Keratinocyte (primary cell): ENCODE measurements around the gene ZNF584. TPM values are rescaled to one million over a fixed set of nuclear protein-coding genes. Genes with fewer than 3 reads are reported as not detected.

ENCODE experiments used
- DNase-seq: peaks from one replicate; pipeline ENCODE4 v3.0.0-alpha.2; 2011; ENCODE audit warnings: low read depth, missing footprints, low spot score
- FAIRE-seq: peaks from 2 replicates; lab custom pipeline; 2011; peaks lifted over from hg19 to GRCh38; lab: Jason Lieb, UNC
- H2AFZ ChIP-seq: 2 replicates; pipeline ENCODE4 v1.6.0; 2012; ENCODE audit warnings: low read length, control low read depth, inconsistent platforms; ENCODE audit not compliant: control insufficient read depth
- H3K27ac ChIP-seq: 2 replicates; pipeline ENCODE4 v1.5.1; 2011; ENCODE audit warnings: low read length; ENCODE audit not compliant: control insufficient read depth, insufficient read depth
- H3K27me3 ChIP-seq: 3 replicates; pipeline ENCODE4 v1.6.0; 2011; ENCODE audit warnings: low read length; ENCODE audit not compliant: control insufficient read depth, insufficient read depth; ENCODE audit errors: extremely low read depth
- H3K36me3 ChIP-seq, 2 experiments: 2 replicates in 1 of 2; 3 replicates in 1 of 2; pipeline ENCODE4 v1.5.1; 2011; ENCODE audit warnings: low read length in 2 of 2, mild to moderate bottlenecking in 1 of 2; ENCODE audit not compliant: control insufficient read depth in 2 of 2, insufficient read depth in 2 of 2; ENCODE audit errors: extremely low read depth in 1 of 2
- H3K4me1 ChIP-seq: 3 replicates; pipeline ENCODE4 v1.5.1; 2011; ENCODE audit warnings: low read length; ENCODE audit not compliant: control insufficient read depth, insufficient read depth; ENCODE audit errors: extremely low read depth
- H3K4me2 ChIP-seq: 3 replicates; pipeline ENCODE4 v1.6.0; 2011; ENCODE audit warnings: low read depth, low read length; ENCODE audit not compliant: control insufficient read depth, insufficient read depth; ENCODE audit errors: extremely low read depth
- H3K4me3 ChIP-seq, 3 experiments: fragments of 200-600 bp in 1 of 3; sonication (generic) in 1 of 3; 2 replicates in 2 of 3; 3 replicates in 1 of 3; pipeline ENCODE4 v1.5.1; 2011 to 2016; ENCODE audit warnings: low read length in 3 of 3, mild to moderate bottlenecking in 3 of 3, control low read depth in 2 of 3, inconsistent platforms in 1 of 3, low read depth in 1 of 3, mixed read lengths in 1 of 3, mixed run types in 1 of 3, moderate library complexity in 1 of 3; ENCODE audit not compliant: control insufficient read depth in 2 of 3, insufficient read depth in 2 of 3; ENCODE audit errors: extremely low read depth in 1 of 3
- H3K79me2 ChIP-seq: 2 replicates; pipeline ENCODE4 v1.6.0; 2012; ENCODE audit warnings: low read length; ENCODE audit not compliant: control insufficient read depth, insufficient read depth
- H3K9ac ChIP-seq: 3 replicates; pipeline ENCODE4 v1.6.0; 2011; ENCODE audit warnings: low read length; ENCODE audit not compliant: control insufficient read depth, insufficient read depth; ENCODE audit errors: extremely low read depth
- H3K9me1 ChIP-seq: 3 replicates; pipeline ENCODE4 v1.6.0; 2011; ENCODE audit warnings: low read length; ENCODE audit not compliant: control insufficient read depth, insufficient read depth; ENCODE audit errors: extremely low read depth
- H3K9me3 ChIP-seq: 2 replicates; pipeline ENCODE4 v1.5.1; 2012; ENCODE audit warnings: low read depth, low read length; ENCODE audit not compliant: control insufficient read depth
- H4K20me1 ChIP-seq: 3 replicates; pipeline ENCODE4 v1.6.0; 2011; ENCODE audit warnings: low read length; ENCODE audit not compliant: control insufficient read depth, insufficient read depth; ENCODE audit errors: extremely low read depth
- CTCF ChIP-seq, 3 experiments: IDR thresholded peaks in 1 of 3; conservative IDR thresholded peaks in 1 of 3; optimal IDR thresholded peaks in 1 of 3; 2 replicates in 2 of 3; 3 replicates in 1 of 3; pipeline versions ENCODE3 to v1.5.1; 2011; ENCODE audit warnings: low read length in 3 of 3, mild to moderate bottlenecking in 3 of 3, moderate library complexity in 2 of 3, control low read depth in 1 of 3, inconsistent platforms in 1 of 3; ENCODE audit not compliant: insufficient read depth in 2 of 3; ENCODE audit errors: extremely low read depth in 1 of 3
- EZH2 ChIP-seq: IDR thresholded peaks from one replicate; pipeline ENCODE4 v1.6.1; 2012; ENCODE audit warnings: inconsistent platforms, mild to moderate bottlenecking, low read length, moderate library complexity
- dilution Hi-C: fragments of 300-500 bp; cut with MboI; formaldehyde crosslinking; loops from one replicate; pipeline ENCODE4 v1.7.0; 2020; ENCODE audit warnings: low sequenced_read_pairs; ENCODE audit not compliant: extremely low pct_ligation_motif_present
- polyA plus RNA-seq, 5 experiments: library from polyadenylated mRNA; depleted of rRNA in 3 of 5; stranded (reverse) in 3 of 5; stranded (forward) in 1 of 5; unstranded in 1 of 5; fragments of >200 nt; gene quantifications; 1 replicate in 1 of 5; 2 replicates in 3 of 5; 3 replicates in 1 of 5; pipeline versions ENCODE4 v1.2.1 to v1.2.3, GENCODE V29; 2011 to 2012; ENCODE audit warnings: missing spikeins in 2 of 5, low read depth in 1 of 5, low replicate concordance in 1 of 5

Gene ZNF584
- polyA plus RNA-seq, 1 donor (not counting 4 experiments of a cell fraction or from before 2014, with no cell fraction given) = 12.2 TPM

- H3K9ac ChIP-seq = peak within 1 kb of the TSS; percentile 99
- H3K4me3 ChIP-seq = peak within 1 kb of the TSS; percentile 77 to 91 (median 89)
- dilution Hi-C loops = no loop called here
Measured at GRCh38 chr19:58386576-58387337, 21.7 kb upstream of the ZNF584 start, which contains the start of gene RPS5. Gene RPS5 (plus strand): TSS chr19:58387269. CDS start chr19:58388138, 869 bp downstream.

DNA sequence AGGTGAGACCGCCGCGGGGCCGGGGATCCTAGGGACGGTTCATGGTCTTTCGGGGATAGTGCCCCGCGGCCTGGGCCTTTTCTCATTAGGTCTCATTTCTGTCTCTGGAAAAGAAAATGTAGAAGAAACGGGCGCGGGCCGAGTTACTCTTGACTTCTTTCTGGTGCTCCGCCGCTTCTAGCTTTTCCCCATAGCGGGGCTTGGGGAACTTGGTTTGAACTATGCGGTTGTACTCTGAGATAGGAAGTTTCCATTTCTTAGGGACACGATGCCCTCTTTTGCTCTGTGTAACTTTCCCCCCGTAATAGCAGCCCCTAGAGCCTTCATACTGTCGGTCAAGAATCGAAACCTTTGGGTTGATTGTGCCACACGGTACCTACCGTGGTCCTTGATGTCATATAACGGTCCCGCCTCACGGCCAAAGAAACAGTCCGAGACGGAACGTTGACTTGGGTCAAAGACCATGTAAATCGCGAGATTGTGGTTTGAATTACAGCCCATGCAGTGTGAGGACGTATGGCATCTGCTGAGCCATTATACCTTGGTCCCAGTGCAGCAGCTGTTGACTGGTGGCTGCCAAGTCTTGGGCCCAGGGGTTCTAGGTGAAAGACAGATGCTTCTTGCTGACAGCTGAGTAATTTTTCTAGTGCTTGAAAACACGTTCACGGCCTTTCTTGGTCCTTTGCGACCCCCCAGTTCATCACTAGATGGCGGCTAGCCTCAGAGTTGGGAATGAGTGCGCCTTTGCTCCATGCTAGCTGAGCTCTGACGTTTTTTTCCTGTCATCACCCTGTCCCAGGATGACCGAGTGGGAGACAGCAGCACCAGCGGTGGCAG, 20.9 kb upstream of the ZNF584 start:
- peaks cover 9 to 26% of the 10 kb centered on the region in 2 experiments for H3K36me3 ChIP-seq
- H3K4me3 ChIP-seq = peak overlapping the region; percentile 77 to 91 (median 89)
- H3K9me1 ChIP-seq = no peaks in the 10 kb centered on the region
- H2AFZ ChIP-seq = no peak overlapping the region
- H3K9me3 ChIP-seq = no peaks in the 10 kb centered on the region
- peaks cover 29% of the 10 kb centered on the region for H3K4me1 ChIP-seq
- no peak for TF ChIP-seq CTCF (optimal IDR thresholded peaks at IDR 0.05 in 1 of 3, IDR thresholded peaks at IDR 0.05 in 1 of 3, conservative IDR thresholded peaks at IDR 0.05 in 1 of 3; ENCODE audit: extremely low read depth in 1 of 3, insufficient read depth in 2 of 3, low read length in 3 of 3)
- no peak for TF ChIP-seq EZH2
- no peaks in the 10 kb centered on the region for H3K27me3 ChIP-seq
- peak overlapping the region; percentile 98 for H3K27ac ChIP-seq
- no peak for DNase-seq
- H4K20me1 ChIP-seq = peaks cover 19% of the 10 kb centered on the region
- dilution Hi-C loops = no loop called here
- peak overlapping the region; percentile 95 for H3K4me2 ChIP-seq
- peaks cover 56% of the 10 kb centered on the region for H3K79me2 ChIP-seq
- peak overlapping the region; percentile 99 for H3K9ac ChIP-seq
- FAIRE-seq = no peak

More at GRCh38 chr19:58386576-58387337, 21.7 kb upstream of the ZNF584 start, which contains the start of gene RPS5:
- H3K27ac ChIP-seq = peak within 1 kb of the TSS; percentile 98
- H3K27me3 ChIP-seq = no peaks in the 10 kb centered on the region
- H3K79me2 ChIP-seq = peaks cover 59% of the 10 kb centered on the region
- no peaks in the 10 kb centered on the region for H3K9me3 ChIP-seq
- peak; percentile 91 for FAIRE-seq
- TF ChIP-seq CTCF (optimal IDR thresholded peaks at IDR 0.05 in 1 of 3, IDR thresholded peaks at IDR 0.05 in 1 of 3, conservative IDR thresholded peaks at IDR 0.05 in 1 of 3; ENCODE audit: extremely low read depth in 1 of 3, insufficient read depth in 2 of 3, low read length in 3 of 3) (no peak), EZH2 (no peak)
- H3K4me1 ChIP-seq = peaks cover 34% of the 10 kb centered on the region
- H4K20me1 ChIP-seq = peaks cover 14% of the 10 kb centered on the region
- H3K9me1 ChIP-seq = no peaks in the 10 kb centered on the region
- peak within 1 kb of the TSS; percentile 74 for H2AFZ ChIP-seq
- H3K36me3 ChIP-seq = peaks cover 7 to 25% of the 10 kb centered on the region in 2 experiments
- peak; percentile 96 for DNase-seq
- H3K4me2 ChIP-seq = peak within 1 kb of the TSS; percentile 97
